Measurements from ENCODE around the gene BACH2. TPM values are rescaled to one million over a fixed set of nuclear protein-coding genes. Genes with fewer than 3 reads are reported as not detected.

Gene BACH2
- total and polyA plus RNA-seq, 2 of the 8 experiments (the other 6 are each of a cell fraction or from before 2014, with no cell fraction given), result 1.9 to 5.9 TPM

GRCh38 chr6:89970609-89971337 is 325.9 kb downstream of the BACH2 start:
- peak; percentile 71 to 73 for TF ChIP-seq RAD21 (IDR thresholded peaks at IDR 0.05 in 1 of 2, conservative IDR thresholded peaks at IDR 0.05 in 1 of 2; ENCODE audit: low read depth in 2 of 2, low read length in 2 of 2)
- no peak for TF ChIP-seq ASH2L (IDR thresholded peaks at IDR 0.05; ENCODE audit: low read length)
- TF ChIP-seq CTCF (IDR thresholded peaks at IDR 0.05; ENCODE audit: control extremely low read depth in 1 of 3, insufficient read depth in 1 of 3, low read depth in 1 of 3, low read length in 3 of 3), result peak in 2 of 3 experiments; percentile 40 to 42; a peak in 2 of 4 replicates
- Histone ChIP-seq H4K5ac (ENCODE audit: insufficient read length, low read depth, low read length) (no peak overlapping the region), H4K20me1 (replicated peaks in 1 of 2; ENCODE audit: control insufficient read depth in 1 of 2, insufficient read depth in 2 of 2, low read length in 2 of 2) (no peaks in the 10 kb centered on the region), H3K36me3 (ENCODE audit: control insufficient read depth in 2 of 4, insufficient read depth in 4 of 4, low read length in 3 of 4) (peaks cover 0 to 2% (median 0%) of the 10 kb centered on the region in 4 experiments; a peak in 2 of 8 replicates), H3K9ac (replicated peaks in 1 of 4; ENCODE audit: extremely low read depth in 1 of 4, low read depth in 3 of 4, low read length in 3 of 4) (no peak overlapping the region), H2BK5ac (ENCODE audit: low read depth, low read length) (no peak overlapping the region), H2BK12ac (ENCODE audit: low read depth, low read length) (no peak overlapping the region), H3K4me2 (ENCODE audit: insufficient read depth in 1 of 2, low read depth in 2 of 2, low read length in 2 of 2) (no peak overlapping the region), H3K56ac (replicated peaks; ENCODE audit: insufficient read length, low read depth, low read length) (no peak overlapping the region), H2BK20ac (ENCODE audit: low read length) (no peak overlapping the region), H3K4me3 (ENCODE audit: extremely low read depth in 1 of 4, insufficient read depth in 2 of 4, low read depth in 3 of 4, low read length in 4 of 4) (no peak overlapping the region), H2BK120ac (replicated peaks; ENCODE audit: low read depth, low read length) (no peak overlapping the region), H4K91ac (replicated peaks; ENCODE audit: insufficient read length, low read length) (no peak overlapping the region), H4K8ac (ENCODE audit: extremely low read depth, insufficient read depth, low read length) (no peak overlapping the region), H2AK5ac (ENCODE audit: low read depth, low read length) (no peak overlapping the region), H3K4ac (replicated peaks; ENCODE audit: insufficient read length, low read depth, low read length) (no peak overlapping the region), H3K23me2 (ENCODE audit: low read depth, low read length) (no peaks in the 10 kb centered on the region), H3K79me2 (ENCODE audit: control insufficient read depth in 1 of 2, insufficient read depth in 2 of 2, low read length in 2 of 2) (no peaks in the 10 kb centered on the region), H3K18ac (ENCODE audit: extremely low read depth, low read length) (no peak overlapping the region), H3K27me3 (replicated peaks in 1 of 4; ENCODE audit: control insufficient read depth in 3 of 4, extremely low read depth in 1 of 4, insufficient read depth in 3 of 4, low read length in 3 of 4) (no peaks in the 10 kb centered on the region), H3K9me3 (ENCODE audit: insufficient read depth in 2 of 2, low read depth in 1 of 2, low read length in 1 of 2) (no peaks in the 10 kb centered on the region), H3K27ac (ENCODE audit: low read depth, low read length) (no peak overlapping the region), H3K79me1 (ENCODE audit: low read depth, low read length) (no peaks in the 10 kb centered on the region), H3K23ac (ENCODE audit: insufficient read length) (no peak overlapping the region), H2BK15ac (ENCODE audit: low read length) (no peak overlapping the region), H3K4me1 (replicated peaks in 1 of 4; ENCODE audit: control insufficient read depth in 3 of 4, insufficient read depth in 4 of 4, low read length in 3 of 4) (no peaks in the 10 kb centered on the region), H2AFZ (ENCODE audit: low read length) (no peak overlapping the region), H3K14ac (ENCODE audit: insufficient read length) (no peak overlapping the region)
- POLR2A ChIA-PET (ENCODE audit: partially characterized antibody), result no interaction called here
- DNase-seq (ENCODE audit: low read depth in 1 of 2, low spot score in 2 of 2) (no peak), FAIRE-seq (no peak)
- CTCF ChIA-PET (ENCODE audit: partially characterized antibody), result interaction anchor here (0.6 to 3.1 kb wide), 16 partner anchors 8 to 633 kb away, joined by 3 to 9 read pairs (median 4); no protein-coding TSS in a partner anchor
- WGBS, 2 experiments (ENCODE audit: extremely low coverage in 1 of 2, insufficient coverage in 1 of 2, insufficient read length in 1 of 2, insufficient replicate concordance in 2 of 2, low coverage in 1 of 2, low lambda C conversion rate in 2 of 2, missing lambda C conversion rate in 1 of 2), result 77% methylated on average over 8 of the region's 8 CpGs; no CpG with 5 or more reads in 1 of the 2 experiments
